Measurements from ENCODE around the gene SKAP1. TPM values are rescaled to one million over a fixed set of nuclear protein-coding genes. Genes with fewer than 3 reads are reported as not detected.
"Not testable (repeated sequence)": the region's sequence is repeated elsewhere in the genome, so short reads cannot be mapped to it uniquely, and the experiment has no call there.

SKAP1 gene
- polyA plus RNA-seq, 3 donors, result 0.13 to 1.0 (median 0.52) TPM

DNA sequence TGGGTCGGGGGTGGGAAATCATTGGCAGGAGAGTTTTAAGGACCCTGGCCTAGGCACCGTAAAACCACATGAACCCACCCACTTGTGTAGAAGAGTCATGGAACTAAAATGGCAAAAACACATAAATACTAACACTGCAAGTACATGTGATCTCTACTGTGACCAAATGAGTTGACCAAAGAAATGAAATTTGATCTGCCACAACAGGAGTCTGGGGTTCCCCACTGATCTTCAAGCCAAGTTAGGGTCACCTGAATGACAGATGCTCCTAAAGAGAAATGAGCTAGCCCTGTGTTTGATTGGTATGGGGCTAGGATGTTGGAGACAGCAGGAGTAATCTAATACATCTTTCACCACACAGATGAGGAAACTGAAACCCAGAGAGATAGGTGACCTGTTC is 21.5 kb upstream of the SKAP1 start:
- TF ChIP-seq, protein P1, sequence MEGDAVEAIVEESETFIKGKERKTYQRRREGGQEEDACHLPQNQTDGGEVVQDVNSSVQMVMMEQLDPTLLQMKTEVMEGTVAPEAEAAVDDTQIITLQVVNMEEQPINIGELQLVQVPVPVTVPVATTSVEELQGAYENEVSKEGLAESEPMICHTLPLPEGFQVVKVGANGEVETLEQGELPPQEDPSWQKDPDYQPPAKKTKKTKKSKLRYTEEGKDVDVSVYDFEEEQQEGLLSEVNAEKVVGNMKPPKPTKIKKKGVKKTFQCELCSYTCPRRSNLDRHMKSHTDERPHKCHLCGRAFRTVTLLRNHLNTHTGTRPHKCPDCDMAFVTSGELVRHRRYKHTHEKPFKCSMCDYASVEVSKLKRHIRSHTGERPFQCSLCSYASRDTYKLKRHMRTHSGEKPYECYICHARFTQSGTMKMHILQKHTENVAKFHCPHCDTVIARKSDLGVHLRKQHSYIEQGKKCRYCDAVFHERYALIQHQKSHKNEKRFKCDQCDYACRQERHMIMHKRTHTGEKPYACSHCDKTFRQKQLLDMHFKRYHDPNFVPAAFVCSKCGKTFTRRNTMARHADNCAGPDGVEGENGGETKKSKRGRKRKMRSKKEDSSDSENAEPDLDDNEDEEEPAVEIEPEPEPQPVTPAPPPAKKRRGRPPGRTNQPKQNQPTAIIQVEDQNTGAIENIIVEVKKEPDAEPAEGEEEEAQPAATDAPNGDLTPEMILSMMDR (IDR thresholded peaks at IDR 0.05), result no peak
- Mint-ChIP-seq H3K36me3 (no peaks in the 10 kb centered on the region), H3K27me3 (ENCODE audit: low read depth in 3 of 3) (peaks cover 21 to 61% (median 33%) of the 10 kb centered on the region in 3 donors), H3K9me3 (peaks cover 0 to 6% (median 2%) of the 10 kb centered on the region in 7 donors), H3K27ac (no peak overlapping the region), H3K4me3 (no peak overlapping the region), H3K4me1 (peaks cover 2% of the 10 kb centered on the region)
- H3K9me3 ChIP-seq (replicated peaks in 1 of 2; ENCODE audit: control insufficient read depth in 1 of 2, insufficient read depth in 1 of 2, low read length in 2 of 2), result no peaks in the 10 kb centered on the region
- intact Hi-C loops (cut with micrococcal nuclease), result loop anchor here in 1 of 2 donors (10.0 kb wide), 1 partner anchor 427 kb away; no protein-coding TSS in a partner anchor
- H3K9ac ChIP-seq (ENCODE audit: insufficient read depth, low read length, poor library complexity, severe bottlenecking), result no peak overlapping the region
- no peak overlapping the region for H2AFZ ChIP-seq (ENCODE audit: insufficient read depth, low read depth, low read length, poor library complexity, severe bottlenecking)
- H3K27ac ChIP-seq (ENCODE audit: low read depth in 1 of 2, low read length in 2 of 2), result no peak overlapping the region
- H3K79me2 ChIP-seq (ENCODE audit: insufficient read depth, low read length), result no peaks in the 10 kb centered on the region
- H3K36me3 ChIP-seq (replicated peaks in 1 of 2; ENCODE audit: control insufficient read depth in 1 of 2, insufficient read depth in 2 of 2, low read length in 2 of 2), result no peaks in the 10 kb centered on the region
- no peak for DNase-seq
- no peaks in the 10 kb centered on the region for H3K4me1 ChIP-seq (ENCODE audit: control insufficient read depth in 1 of 2, insufficient read depth in 2 of 2, low read length in 2 of 2)
- H3K4me3 ChIP-seq (replicated peaks in 1 of 3; ENCODE audit: low read depth in 2 of 3, low read length in 3 of 3), result no peak overlapping the region
- H3K4me2 ChIP-seq (replicated peaks; ENCODE audit: extremely low read depth, low read length, poor library complexity, severe bottlenecking), result no peak overlapping the region
- WGBS (ENCODE audit: insufficient coverage), result no CpG with 5 or more reads among the region's 2 CpGs
- no peaks in the 10 kb centered on the region for H4K20me1 ChIP-seq (ENCODE audit: insufficient read depth, low read length)
- H3K27me3 ChIP-seq (ENCODE audit: control insufficient read depth in 2 of 2, insufficient read depth in 2 of 2, low read length in 2 of 2), result peaks cover 23 to 27% of the 10 kb centered on the region in 2 donors

DNA sequence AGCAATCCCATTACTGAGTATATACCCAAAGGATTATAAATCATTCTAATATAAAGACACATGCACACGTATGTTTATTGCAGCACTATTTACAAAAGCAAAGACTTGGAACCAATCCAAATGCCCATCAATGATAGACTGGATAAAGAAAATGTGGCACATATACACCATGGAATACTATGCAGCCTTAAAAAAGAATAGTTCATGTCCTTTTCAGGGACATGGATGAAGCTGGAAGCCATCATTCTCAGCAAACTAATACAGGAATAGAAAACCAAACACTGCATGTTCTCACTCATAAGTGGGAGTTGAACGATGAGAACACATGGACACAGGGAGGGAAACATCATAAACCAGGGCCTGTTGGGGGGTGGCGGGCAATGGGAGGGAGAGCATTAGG is 19.3 kb upstream of the SKAP1 start:
- H3K79me2 ChIP-seq (ENCODE audit: insufficient read depth, low read length); H3K4me2 ChIP-seq (replicated peaks; ENCODE audit: extremely low read depth, low read length, poor library complexity, severe bottlenecking); DNase-seq; H3K27ac Mint-ChIP-seq; H3K9me3 ChIP-seq (replicated peaks in 1 of 2; ENCODE audit: control insufficient read depth in 1 of 2, insufficient read depth in 1 of 2, low read length in 2 of 2); H3K36me3 Mint-ChIP-seq; H3K4me1 ChIP-seq (ENCODE audit: control insufficient read depth in 1 of 2, insufficient read depth in 2 of 2, low read length in 2 of 2); H4K20me1 ChIP-seq (ENCODE audit: insufficient read depth, low read length); H3K9me3 Mint-ChIP-seq; H3K4me3 ChIP-seq (replicated peaks in 1 of 3; ENCODE audit: low read depth in 2 of 3, low read length in 3 of 3); H2AFZ ChIP-seq (ENCODE audit: insufficient read depth, low read depth, low read length, poor library complexity, severe bottlenecking); intact Hi-C loops (cut with micrococcal nuclease); H3K9ac ChIP-seq (ENCODE audit: insufficient read depth, low read length, poor library complexity, severe bottlenecking); H3K36me3 ChIP-seq (replicated peaks in 1 of 2; ENCODE audit: control insufficient read depth in 1 of 2, insufficient read depth in 2 of 2, low read length in 2 of 2); H3K27ac ChIP-seq (ENCODE audit: low read depth in 1 of 2, low read length in 2 of 2); H3K4me1 Mint-ChIP-seq: not testable (repeated sequence)
- Mint-ChIP-seq H3K27me3 (ENCODE audit: low read depth in 3 of 3) (peaks cover 24 to 55% (median 37%) of the 10 kb centered on the region in 3 donors), H3K4me3 (peak overlapping the region in 1 of 2 donors; percentile 32)
- no CpG with 5 or more reads among the region's 3 CpGs for WGBS (ENCODE audit: insufficient coverage)
- H3K27me3 ChIP-seq (ENCODE audit: control insufficient read depth in 2 of 2, insufficient read depth in 2 of 2, low read length in 2 of 2), result peaks cover 14% of the 10 kb centered on the region in 2 donors
